Activated T-cell treated with anti-CD3 and anti-CD28 coated beads, Interleukin-2, amount 50 U/mL, for 4 hours (primary cell): ENCODE results near the gene PDE4D. TPM values are rescaled to one million over a fixed set of nuclear protein-coding genes. Genes with fewer than 3 reads are reported as not detected.
A peak's percentile ranks its signal among the peaks of the same experiment; 100 is the strongest.
"Not testable (repeated sequence)": the region's sequence is repeated elsewhere in the genome, so short reads cannot be mapped to it uniquely, and the experiment has no call there.

ENCODE experiments used
- ATAC-seq, 2 donors: fragments of 200-7000 bp; cut with Tn5 transposase; one replicate each; pipeline ENCODE4 v1.10.0; 2021
- DNase-seq: peaks from one replicate; pipeline ENCODE4 v3.0.0-alpha.2; 2020
- H3K27me3 Mint-ChIP-seq: one replicate; pipeline ENCODE4 v1.8.0; 2021; ENCODE audit warnings: low read depth, mixed read lengths
- H3K36me3 Mint-ChIP-seq: one replicate; pipeline ENCODE4 v1.8.0; 2022; ENCODE audit warnings: mixed read lengths; ENCODE audit not compliant: insufficient read depth
- H3K4me1 Mint-ChIP-seq: one replicate; pipeline ENCODE4 v1.8.0; 2021; ENCODE audit warnings: low read depth, mixed read lengths
- H3K4me3 Mint-ChIP-seq: one replicate; pipeline ENCODE4 v1.8.0; 2021; ENCODE audit warnings: mild to moderate bottlenecking, moderate library complexity, mixed read lengths
- H3K9me3 Mint-ChIP-seq: one replicate; pipeline ENCODE4 v1.8.0; 2021; ENCODE audit warnings: mixed read lengths
- total RNA-seq, 3 donors: library from RNA; stranded (reverse); gene quantifications; one replicate each; pipeline ENCODE4 v1.2.1, GENCODE V29; 2021

Gene PDE4D
- total RNA-seq, 3 donors from 2014 or later = 13.9 to 17.1 (median 16.7) TPM

DNA sequence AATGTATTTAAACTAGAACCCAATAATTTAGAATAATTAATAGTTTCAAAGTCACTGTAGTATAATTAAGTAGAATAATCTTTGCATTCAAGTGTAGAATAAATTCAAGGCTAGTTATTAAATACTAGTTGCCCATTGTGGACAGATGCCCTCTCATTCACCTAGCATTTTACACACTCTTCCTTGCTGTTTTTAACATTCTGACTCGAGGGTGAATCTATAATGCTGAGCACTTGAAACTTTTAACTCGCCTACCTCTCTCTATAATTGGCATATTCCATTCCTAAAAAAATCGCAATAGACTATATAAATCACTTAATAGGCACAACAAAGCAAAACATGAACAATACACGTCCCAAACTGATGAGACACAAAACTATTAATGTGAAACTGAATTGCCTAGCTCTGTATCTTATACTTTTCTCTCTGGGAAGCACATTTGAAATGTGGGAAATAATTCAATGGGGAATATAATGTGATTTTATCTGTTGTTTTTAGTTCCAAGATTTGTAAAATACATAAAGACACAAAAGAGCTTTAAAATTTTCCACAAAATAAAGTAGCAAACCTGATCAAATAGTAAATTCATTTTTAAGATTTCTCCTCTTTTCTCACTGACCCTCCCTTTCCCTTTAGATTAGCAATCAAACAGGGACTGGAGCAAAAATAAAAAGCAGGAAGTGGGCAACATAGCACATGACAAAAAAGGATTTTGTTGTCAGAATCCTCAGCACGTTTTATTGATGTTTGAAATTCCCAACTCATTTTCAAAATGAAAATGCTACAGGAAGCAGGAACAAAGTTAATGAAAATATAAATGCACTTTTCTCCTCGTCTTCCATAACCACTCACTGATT, 295.6 kb downstream of the PDE4D start:
- no peaks in the 10 kb centered on the region for H3K36me3 Mint-ChIP-seq
- H3K9me3 Mint-ChIP-seq = peaks cover 3% of the 10 kb centered on the region
- H3K27me3 Mint-ChIP-seq = no peaks in the 10 kb centered on the region
- ATAC-seq (no peak), DNase-seq (no peak)
- H3K4me3 Mint-ChIP-seq = no peak overlapping the region
- H3K4me1 Mint-ChIP-seq = peaks cover 3% of the 10 kb centered on the region

DNA sequence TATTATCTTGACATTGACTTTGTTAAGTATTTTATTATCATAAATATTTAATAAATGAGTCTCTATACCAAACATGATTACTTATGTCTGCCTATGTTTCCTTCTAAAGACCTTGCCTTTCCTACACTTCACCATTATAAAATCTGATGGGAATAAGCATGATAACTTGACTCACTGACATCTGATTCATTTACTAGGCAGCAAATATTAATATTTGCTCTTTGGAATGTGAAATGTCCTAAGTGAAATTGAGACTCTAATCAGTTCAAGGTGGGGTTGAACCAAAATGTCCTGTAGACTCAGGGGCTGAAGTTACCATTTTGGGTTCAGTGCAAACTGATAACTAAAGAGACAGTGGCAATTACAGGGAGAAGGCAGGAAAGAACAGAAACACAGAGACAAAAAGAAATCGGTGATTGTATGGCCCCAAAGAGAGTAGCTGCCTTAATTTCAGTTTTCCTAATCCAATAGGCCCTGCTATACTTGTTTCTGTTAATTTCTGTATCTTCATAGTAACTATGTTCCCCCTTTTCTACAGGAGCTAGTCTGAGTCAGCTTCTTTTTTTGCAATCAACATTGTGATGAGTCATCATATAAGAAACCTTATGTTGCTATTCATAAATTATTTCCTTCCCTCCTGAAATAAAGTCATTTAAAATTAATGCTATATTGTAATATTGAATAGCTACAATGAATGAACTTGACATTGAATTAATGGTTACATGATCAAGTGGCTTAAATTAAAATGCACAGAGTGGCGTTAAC, 296.8 kb downstream of the PDE4D start:
- ATAC-seq = no peak
- Mint-ChIP-seq H3K4me3 (no peak overlapping the region), H3K36me3 (no peaks in the 10 kb centered on the region)

DNA sequence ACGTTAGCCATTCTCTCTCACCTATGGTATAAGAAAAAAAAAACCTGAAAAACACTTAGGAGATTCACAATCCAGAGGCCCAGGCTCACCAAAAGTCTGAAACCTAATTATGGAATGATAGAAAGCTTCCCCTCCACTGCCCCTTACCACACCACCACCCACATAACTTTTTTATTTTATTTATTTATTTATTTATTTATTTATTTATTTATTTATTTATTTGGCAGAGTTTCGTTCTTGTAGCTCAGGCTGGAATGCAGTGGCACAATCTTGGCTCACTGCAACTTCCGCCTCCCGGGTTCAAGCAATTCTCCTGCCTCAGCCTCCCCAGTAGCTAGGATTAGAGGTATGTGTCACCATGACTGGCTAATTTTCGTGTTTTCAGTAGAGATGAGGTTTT, 299.4 kb downstream of the PDE4D start:
- H3K36me3 Mint-ChIP-seq, H3K9me3 Mint-ChIP-seq, H3K27me3 Mint-ChIP-seq, ATAC-seq, DNase-seq, H3K4me3 Mint-ChIP-seq, H3K4me1 Mint-ChIP-seq: not testable (repeated sequence)

More for the DNA sequence above, 296.8 kb downstream of the PDE4D start:
- Mint-ChIP-seq H3K4me1 (peaks cover 5% of the 10 kb centered on the region), H3K9me3 (peaks cover 3% of the 10 kb centered on the region), H3K27me3 (no peaks in the 10 kb centered on the region)
- no peak for DNase-seq

DNA sequence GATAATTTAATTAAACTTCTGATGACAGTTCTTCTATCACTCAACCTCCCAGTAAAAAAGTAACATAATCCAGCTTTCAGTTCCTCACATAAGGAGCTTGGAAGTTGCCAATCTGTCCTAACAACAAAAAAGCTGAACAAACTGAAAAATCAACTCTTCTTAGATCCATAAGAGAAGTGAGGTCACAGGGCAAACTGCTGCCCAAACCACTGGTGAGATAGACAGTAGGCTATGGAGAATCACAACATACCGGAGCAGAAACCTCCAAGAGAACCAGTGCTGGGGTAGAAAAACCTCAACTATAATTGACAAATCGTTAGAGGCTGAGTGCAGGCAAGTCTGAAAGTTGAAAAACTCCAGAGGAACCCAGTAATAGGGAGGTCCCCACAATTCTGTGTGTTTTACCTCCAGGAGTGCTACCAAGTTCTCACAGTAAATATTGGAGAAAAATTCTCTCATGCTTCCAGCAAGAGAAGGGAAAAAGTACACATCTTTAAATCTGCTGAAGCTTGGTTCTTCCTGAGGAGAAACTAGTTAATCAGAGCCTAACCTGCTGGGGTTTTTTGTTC, 300.0 kb downstream of the PDE4D start:
- Mint-ChIP-seq H3K9me3 (peaks cover 3% of the 10 kb centered on the region), H3K27me3 (no peaks in the 10 kb centered on the region), H3K4me1 (peaks cover 6% of the 10 kb centered on the region), H3K4me3 (no peak overlapping the region), H3K36me3 (no peaks in the 10 kb centered on the region)
- ATAC-seq (no peak), DNase-seq (no peak)

DNA sequence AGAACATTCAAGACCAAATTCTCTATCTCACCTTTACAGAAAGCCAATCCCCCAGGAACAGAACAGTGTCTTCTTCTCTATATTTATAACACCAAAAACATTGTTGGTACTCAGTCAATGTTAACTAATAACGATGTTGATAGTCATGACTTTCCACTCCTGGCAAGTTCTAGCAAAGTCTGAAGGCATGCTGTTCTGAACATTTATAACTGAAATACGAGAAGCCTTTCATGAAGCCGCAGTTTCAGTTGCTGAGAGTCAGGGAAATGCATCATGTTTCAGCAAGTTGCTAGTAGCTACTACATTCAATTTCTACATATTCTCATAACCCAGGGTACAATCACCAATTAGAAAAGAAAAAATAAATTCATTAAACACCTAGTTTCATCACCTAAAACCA, 301.4 kb downstream of the PDE4D start:
- ATAC-seq = peak in 1 of 2 donors; percentile 10
- Mint-ChIP-seq H3K4me1 (peaks cover 3% of the 10 kb centered on the region), H3K9me3 (peaks cover 3% of the 10 kb centered on the region), H3K4me3 (no peak overlapping the region), H3K36me3 (peaks cover 1% of the 10 kb centered on the region), H3K27me3 (no peaks in the 10 kb centered on the region)
- DNase-seq = no peak

DNA sequence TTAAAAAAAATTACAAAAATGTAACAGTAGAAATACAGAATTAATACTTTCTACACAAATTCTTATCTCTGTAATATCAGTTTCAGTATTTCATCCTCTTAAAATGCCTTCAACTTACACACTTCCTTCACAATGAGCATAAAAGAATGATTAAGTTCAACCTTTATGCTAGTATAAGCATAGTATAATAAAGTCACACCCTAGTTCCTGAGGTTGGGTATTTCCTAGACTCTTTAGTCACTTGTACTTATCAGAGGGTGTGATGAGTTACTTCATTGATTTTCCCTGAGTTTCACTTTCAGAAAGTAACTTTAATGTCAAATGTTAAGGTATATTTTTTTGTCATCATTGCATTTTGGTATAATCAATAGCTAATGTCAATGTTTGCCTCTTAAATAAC, 302.4 kb downstream of the PDE4D start:
- peaks cover 1% of the 10 kb centered on the region for H3K36me3 Mint-ChIP-seq
- peaks cover 3% of the 10 kb centered on the region for H3K9me3 Mint-ChIP-seq
- peaks cover 3% of the 10 kb centered on the region for H3K4me1 Mint-ChIP-seq
- H3K4me3 Mint-ChIP-seq = no peak overlapping the region
- H3K27me3 Mint-ChIP-seq = peaks cover 1% of the 10 kb centered on the region
- DNase-seq (no peak), ATAC-seq (peak; percentile 83 to 93)

DNA sequence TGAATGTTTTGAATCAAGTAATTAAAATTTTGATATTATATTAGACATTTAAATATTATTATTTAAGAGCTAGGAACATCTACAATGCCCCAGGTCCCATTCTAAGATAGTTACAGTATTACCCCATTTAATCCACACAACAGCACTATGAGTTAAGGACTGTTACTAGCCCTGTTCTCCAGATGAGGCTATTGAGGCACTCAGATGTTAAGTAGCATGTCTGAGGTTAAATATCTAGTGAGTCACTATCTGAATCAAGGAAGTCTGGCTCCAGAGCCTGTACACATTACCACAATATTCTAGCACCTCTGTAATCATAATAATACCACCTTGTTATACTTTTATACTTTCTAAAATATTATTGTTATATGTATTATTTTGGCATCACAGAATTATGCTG, 304.6 kb downstream of the PDE4D start:
- no peak overlapping the region for H3K4me3 Mint-ChIP-seq
- peaks cover 1% of the 10 kb centered on the region for H3K27me3 Mint-ChIP-seq
- H3K9me3 Mint-ChIP-seq = no peaks in the 10 kb centered on the region
- no peak for ATAC-seq
- H3K4me1 Mint-ChIP-seq = peaks cover 3% of the 10 kb centered on the region
- H3K36me3 Mint-ChIP-seq = peaks cover 1% of the 10 kb centered on the region
- no peak for DNase-seq

DNA sequence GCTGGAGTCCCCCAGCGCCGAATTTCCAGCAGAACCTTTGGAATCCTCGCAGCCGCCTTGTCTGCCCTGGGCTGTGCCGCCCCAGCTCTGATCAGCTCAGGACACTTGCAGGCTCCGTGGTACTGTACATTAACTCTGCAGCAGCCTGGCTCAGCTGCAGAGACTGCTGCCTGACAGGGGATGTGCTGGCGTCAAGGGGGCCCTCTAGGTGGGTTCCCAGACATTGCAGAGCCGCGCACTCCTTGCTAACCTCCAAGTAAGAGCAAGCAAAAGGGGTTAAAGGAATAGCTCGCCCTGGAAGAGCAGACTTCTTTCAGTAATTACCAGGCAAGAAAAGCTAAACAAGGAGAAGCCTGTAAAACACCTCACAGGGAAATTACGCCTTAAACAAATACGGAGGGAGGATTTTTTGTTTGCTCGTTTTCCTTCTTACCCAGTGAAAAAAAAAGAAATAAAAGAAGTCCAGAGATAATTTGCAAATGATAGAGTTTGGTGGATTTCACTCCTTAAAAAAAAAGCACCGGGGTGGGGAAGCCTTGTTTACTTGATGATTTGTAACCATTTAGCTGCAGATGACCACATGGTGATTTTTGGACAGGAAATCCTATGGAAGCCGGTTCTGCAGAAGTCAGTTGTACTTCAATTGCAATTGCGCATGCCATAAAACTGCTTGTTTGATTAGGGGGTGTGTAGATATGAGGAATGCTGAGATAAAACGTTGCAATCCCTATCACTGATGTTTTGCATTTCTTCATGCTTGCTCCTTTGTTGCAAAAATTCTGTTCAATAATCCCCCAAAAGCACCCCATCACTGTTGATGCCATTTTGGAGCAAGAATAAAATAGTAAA, 305.8 kb downstream of the PDE4D start:
- Mint-ChIP-seq H3K27me3 (peaks cover 1% of the 10 kb centered on the region), H3K4me3 (no peak overlapping the region), H3K9me3 (no peaks in the 10 kb centered on the region), H3K36me3 (peaks cover 1% of the 10 kb centered on the region), H3K4me1 (peaks cover 3% of the 10 kb centered on the region)
- no peak for DNase-seq
- ATAC-seq = no peak

DNA sequence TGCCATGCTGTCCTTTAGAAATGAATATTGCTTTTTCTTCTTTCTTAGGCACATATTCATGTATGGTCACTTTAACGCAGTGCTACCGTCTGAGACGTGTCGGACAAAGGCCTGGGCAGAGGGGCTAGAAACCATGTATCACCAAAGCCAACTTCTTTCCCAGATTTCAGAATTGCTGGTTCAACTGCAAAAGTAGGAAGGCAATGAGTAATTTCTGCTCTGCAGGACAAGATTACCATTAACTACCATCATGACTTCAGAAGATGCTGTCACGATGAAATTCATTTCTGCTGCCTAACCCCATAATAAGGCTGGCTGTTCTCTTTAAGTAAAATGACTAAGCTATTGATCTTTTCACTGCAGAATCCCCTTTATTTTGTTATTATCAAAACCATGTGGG, 306.7 kb downstream of the PDE4D start:
- Mint-ChIP-seq H3K4me3 (no peak overlapping the region), H3K9me3 (no peaks in the 10 kb centered on the region), H3K27me3 (peaks cover 1% of the 10 kb centered on the region), H3K36me3 (peaks cover 1% of the 10 kb centered on the region), H3K4me1 (peaks cover 1% of the 10 kb centered on the region)
- no peak for ATAC-seq
- DNase-seq = no peak

DNA sequence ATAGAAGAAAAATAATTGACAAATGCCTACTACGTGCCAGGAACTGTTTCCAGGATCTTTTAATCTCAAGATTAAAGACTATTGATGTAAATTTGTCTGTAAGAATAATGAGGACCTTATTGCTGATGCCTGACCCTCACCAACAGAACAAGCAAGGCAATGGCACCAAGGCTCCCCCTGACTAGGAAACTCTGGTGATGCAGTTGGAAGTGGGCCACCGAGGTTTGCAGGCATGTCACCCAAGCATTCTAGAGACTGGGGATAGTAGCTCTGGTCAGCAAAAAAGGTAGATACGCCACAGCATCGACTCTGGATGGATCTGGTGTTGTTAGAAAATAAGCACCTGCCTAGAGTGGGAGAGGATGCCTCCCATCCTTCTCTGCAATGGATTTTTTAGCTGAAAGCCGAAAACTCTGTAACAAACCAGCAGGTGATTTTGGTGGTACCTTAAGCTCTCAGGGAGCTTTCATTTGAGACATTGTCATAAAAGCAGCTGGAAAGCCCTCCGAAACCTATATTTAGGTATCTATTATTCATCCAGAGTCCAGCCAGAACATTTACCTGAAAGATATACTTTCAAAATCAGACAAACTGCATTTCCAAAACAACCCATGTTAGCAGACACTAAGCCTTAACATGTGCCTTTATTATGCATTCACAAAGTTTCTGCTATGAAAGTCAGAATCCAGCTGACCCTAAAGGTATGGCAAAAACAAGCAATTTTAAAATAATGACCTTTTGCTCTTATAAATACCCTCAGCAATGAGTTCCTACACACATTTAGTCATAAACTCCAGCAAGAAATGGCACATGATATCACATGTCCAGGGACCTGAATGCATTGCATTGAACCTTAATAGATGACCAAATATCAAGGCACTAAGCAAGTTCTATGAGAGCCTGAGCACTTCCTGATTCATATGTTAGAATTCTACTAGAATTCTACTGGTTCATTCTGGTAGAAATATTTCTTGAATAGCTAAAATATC, 308.4 kb downstream of the PDE4D start:
- no peaks in the 10 kb centered on the region for H3K9me3 Mint-ChIP-seq
- no peak overlapping the region for H3K4me3 Mint-ChIP-seq
- H3K4me1 Mint-ChIP-seq = no peaks in the 10 kb centered on the region
- DNase-seq (no peak), ATAC-seq (no peak)
- peaks cover 1% of the 10 kb centered on the region for H3K27me3 Mint-ChIP-seq
- peaks cover 1% of the 10 kb centered on the region for H3K36me3 Mint-ChIP-seq

DNA sequence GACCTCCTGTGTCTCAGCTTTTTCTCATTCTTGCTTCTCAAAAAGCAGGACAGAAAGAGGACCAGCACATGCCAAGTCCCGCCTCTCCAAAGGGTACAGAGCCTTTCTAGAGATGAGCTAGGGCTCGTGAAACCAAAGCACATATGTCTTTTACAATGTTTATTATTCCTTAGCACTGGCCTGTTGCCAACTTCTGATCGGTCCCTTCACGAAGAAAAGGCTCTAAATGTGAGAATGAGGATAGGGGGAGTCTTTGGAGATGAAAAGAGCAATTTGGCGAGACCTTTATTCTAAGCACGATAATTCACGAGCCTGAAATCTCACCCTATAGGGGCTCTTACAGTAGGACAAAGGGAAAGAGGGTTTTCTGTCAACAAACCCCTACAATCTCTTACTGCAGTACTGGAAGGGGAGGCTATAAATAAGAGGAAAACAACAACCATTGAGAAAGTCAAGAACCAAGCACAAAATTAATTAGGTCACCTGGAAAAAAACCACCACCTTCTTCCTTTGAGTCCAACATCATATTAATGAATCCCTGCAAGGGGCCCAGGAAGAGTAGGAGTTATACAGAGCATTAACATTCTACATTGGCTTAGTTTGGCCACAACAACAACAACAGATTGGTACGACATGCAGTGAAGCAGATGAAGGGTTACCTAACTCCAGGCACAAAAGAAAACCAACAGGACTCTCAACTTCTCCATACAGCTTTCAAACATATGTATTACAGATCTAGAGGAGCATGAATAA, 309.5 kb downstream of the PDE4D start:
- Mint-ChIP-seq H3K4me1 (no peaks in the 10 kb centered on the region), H3K27me3 (peaks cover 1% of the 10 kb centered on the region), H3K36me3 (peaks cover 1% of the 10 kb centered on the region), H3K4me3 (no peak overlapping the region), H3K9me3 (no peaks in the 10 kb centered on the region)
- DNase-seq = no peak
- no peak for ATAC-seq

DNA sequence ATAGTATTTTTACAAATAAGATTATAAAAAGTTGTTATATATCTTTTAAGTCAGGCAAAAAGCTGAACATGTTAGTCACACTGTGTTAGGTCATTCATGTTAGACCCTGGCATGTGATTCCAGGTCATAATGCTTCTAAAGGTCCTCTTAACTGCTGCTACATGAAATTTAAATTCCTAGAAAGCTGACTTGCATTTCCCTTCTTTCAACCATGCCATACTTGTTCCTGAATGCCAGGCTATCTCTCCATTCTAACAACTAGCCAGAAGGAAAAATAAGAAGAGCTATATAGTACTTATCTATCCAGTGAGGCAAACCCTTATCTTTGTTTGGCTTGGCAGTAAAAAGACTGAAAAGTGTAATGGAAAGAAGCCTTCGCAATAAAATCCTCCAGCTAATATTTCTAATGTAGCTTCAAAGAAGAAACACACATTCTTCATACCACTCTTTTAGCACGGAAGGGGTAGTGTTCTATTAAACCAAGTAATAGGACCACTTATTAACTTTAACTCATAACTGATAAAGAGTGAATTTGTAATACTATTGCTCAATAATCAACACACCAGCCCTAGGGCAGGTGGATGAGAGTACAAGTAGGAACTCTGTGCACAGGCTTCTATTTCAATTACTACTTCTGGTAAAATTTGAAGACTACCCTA, 310.2 kb downstream of the PDE4D start:
- peaks cover 1% of the 10 kb centered on the region for H3K27me3 Mint-ChIP-seq
- no peak overlapping the region for H3K4me3 Mint-ChIP-seq
- peaks cover 1% of the 10 kb centered on the region for H3K36me3 Mint-ChIP-seq
- no peaks in the 10 kb centered on the region for H3K9me3 Mint-ChIP-seq
- ATAC-seq (no peak), DNase-seq (no peak)
- no peaks in the 10 kb centered on the region for H3K4me1 Mint-ChIP-seq
